Natural killer cell (primary cell): ENCODE results near the gene EZH1. TPM values are rescaled to one million over a fixed set of nuclear protein-coding genes. Genes with fewer than 3 reads are reported as not detected.

Experiments
- ATAC-seq, 3 donors: fragments of 150-1000 bp in 2 of 3; fragments of 200-7000 bp in 1 of 3; cut with Tn5 transposase; 1 replicate in 1 of 3; 2 replicates in 2 of 3; pipeline ENCODE4 v1.10.0; 2021; ENCODE audit warnings: mild to moderate bottlenecking in 2 of 3, moderate library complexity in 2 of 3
- DNase-seq, 2 donors: peaks; one replicate each; pipeline versions ENCODE4 v3.0.0 to v3.0.0-alpha.2; 2013 to 2021; ENCODE audit warnings: mixed read lengths in 1 of 2
- H3K27ac ChIP-seq: one replicate; pipeline ENCODE4 v1.5.1; 2013; ENCODE audit warnings: mild to moderate bottlenecking, low read length
- H3K27me3 ChIP-seq: one replicate; pipeline ENCODE4 v1.6.1; 2013; ENCODE audit warnings: low read length; ENCODE audit not compliant: control insufficient read depth, insufficient read depth
- H3K36me3 ChIP-seq: one replicate; pipeline ENCODE4 v1.6.1; 2013; ENCODE audit warnings: low read length; ENCODE audit not compliant: control insufficient read depth, insufficient read depth
- H3K4me1 ChIP-seq: one replicate; pipeline ENCODE4 v1.6.1; 2013; ENCODE audit warnings: low read length; ENCODE audit not compliant: control insufficient read depth, insufficient read depth
- H3K4me3 ChIP-seq: one replicate; pipeline ENCODE4 v1.5.1; 2013; ENCODE audit warnings: low read length
- H3K9me3 ChIP-seq: one replicate; pipeline ENCODE4 v1.6.1; 2013; ENCODE audit warnings: low read length; ENCODE audit not compliant: control insufficient read depth, insufficient read depth
- H3K27ac Mint-ChIP-seq, 2 donors: one replicate each; pipeline ENCODE4 v1.8.0; 2022; ENCODE audit warnings: mild to moderate bottlenecking in 2 of 2, mixed read lengths in 2 of 2, moderate library complexity in 1 of 2
- H3K27me3 Mint-ChIP-seq, 2 donors: one replicate each; pipeline ENCODE4 v1.8.0; 2022; ENCODE audit warnings: low read depth in 2 of 2, mixed read lengths in 2 of 2
- H3K36me3 Mint-ChIP-seq: one replicate; pipeline ENCODE4 v1.8.0; 2022; ENCODE audit warnings: mixed read lengths
- H3K4me1 Mint-ChIP-seq, 2 donors: one replicate each; pipeline ENCODE4 v1.8.0; 2022; ENCODE audit warnings: mixed read lengths in 2 of 2
- H3K4me3 Mint-ChIP-seq: one replicate; pipeline ENCODE4 v1.8.0; 2022; ENCODE audit warnings: mild to moderate bottlenecking, moderate library complexity, mixed read lengths
- H3K9me3 Mint-ChIP-seq, 2 donors: one replicate each; pipeline ENCODE4 v1.8.0; 2022; ENCODE audit warnings: mixed read lengths in 2 of 2
- WGBS: methylation state at CpG from one replicate; pipeline ENCODE4 v1.1.7; 2013; ENCODE audit warnings: missing lambda C conversion rate; ENCODE audit not compliant: insufficient coverage; 5-methylcytosine and 5-hydroxymethylcytosine counted together
- intact Hi-C: fragments of 100-400 bp; cut with micrococcal nuclease; formaldehyde crosslinking; loops from one replicate; pipeline ENCODE4 v1.14.2; 2022
- total RNA-seq, 4 donors: library from RNA; stranded (reverse); fragments of 120-200 nt in 1 of 4; gene quantifications; one replicate each; pipeline versions ENCODE4 v1.2.3 to v1.2.4, GENCODE V29; 2013 to 2022
- TF ChIP-seq, protein P1 (sequence below): fragments of 200-600 bp; IDR thresholded peaks from one replicate; pipeline ENCODE4 v1.8.0; 2022; ENCODE audit warnings: antibody characterized with exemption

The EZH1 gene
- total RNA-seq, 3 donors from 2014 or later (not counting 1 experiment from before 2014, with no cell fraction given): 68.8 to 92.7 (median 74.1) TPM

DNA sequence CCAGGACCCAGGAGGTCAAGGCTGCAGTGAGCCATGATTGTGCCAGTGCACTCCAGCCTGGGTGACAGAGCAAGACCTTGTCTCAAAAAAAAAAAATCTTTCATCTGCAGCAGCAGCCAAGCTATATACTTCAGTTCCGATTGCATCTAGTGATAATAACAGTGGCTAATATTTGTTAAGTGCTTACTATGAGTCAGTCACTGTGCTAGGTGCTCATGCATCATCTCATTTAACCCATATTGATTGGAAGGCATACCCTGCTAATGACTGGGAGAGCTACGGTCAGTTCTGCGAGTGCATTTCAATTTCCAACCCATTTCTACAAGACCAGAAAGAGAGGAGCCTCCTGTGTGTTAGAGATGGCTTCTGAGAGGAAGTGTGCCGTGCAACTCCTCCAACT is 93.4 kb downstream of the EZH1 start:
- no peak overlapping the region for H3K27ac ChIP-seq
- peaks cover 19 to 33% of the 10 kb centered on the region in 2 donors for H3K27me3 Mint-ChIP-seq

More for the DNA sequence above, 93.4 kb downstream of the EZH1 start:
- 100% methylated on average over 1 of the region's 4 CpGs for WGBS
- Histone ChIP-seq H3K4me3 (no peak overlapping the region), H3K9me3 (no peaks in the 10 kb centered on the region), H3K27me3 (peaks cover 8% of the 10 kb centered on the region), H3K36me3 (no peaks in the 10 kb centered on the region), H3K4me1 (peaks cover 11% of the 10 kb centered on the region)
- H3K4me1 Mint-ChIP-seq: peaks cover 17 to 25% of the 10 kb centered on the region in 2 donors
- intact Hi-C loops: no loop called here
- no peak for ATAC-seq
- TF ChIP-seq, protein P1, sequence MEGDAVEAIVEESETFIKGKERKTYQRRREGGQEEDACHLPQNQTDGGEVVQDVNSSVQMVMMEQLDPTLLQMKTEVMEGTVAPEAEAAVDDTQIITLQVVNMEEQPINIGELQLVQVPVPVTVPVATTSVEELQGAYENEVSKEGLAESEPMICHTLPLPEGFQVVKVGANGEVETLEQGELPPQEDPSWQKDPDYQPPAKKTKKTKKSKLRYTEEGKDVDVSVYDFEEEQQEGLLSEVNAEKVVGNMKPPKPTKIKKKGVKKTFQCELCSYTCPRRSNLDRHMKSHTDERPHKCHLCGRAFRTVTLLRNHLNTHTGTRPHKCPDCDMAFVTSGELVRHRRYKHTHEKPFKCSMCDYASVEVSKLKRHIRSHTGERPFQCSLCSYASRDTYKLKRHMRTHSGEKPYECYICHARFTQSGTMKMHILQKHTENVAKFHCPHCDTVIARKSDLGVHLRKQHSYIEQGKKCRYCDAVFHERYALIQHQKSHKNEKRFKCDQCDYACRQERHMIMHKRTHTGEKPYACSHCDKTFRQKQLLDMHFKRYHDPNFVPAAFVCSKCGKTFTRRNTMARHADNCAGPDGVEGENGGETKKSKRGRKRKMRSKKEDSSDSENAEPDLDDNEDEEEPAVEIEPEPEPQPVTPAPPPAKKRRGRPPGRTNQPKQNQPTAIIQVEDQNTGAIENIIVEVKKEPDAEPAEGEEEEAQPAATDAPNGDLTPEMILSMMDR: no peak
- no peak for DNase-seq
- H3K9me3 Mint-ChIP-seq: no peaks in the 10 kb centered on the region
- H3K36me3 Mint-ChIP-seq: no peaks in the 10 kb centered on the region
- no peak overlapping the region for H3K4me3 Mint-ChIP-seq
- no peak overlapping the region for H3K27ac Mint-ChIP-seq

Other genes with a start within 250 kb of the EZH1 start
- 10 to 100 TPM; 34.8 to 44.3 (median 36.4) TPM for gene NAGLU, start 208.8 kb downstream of the EZH1 start, total RNA-seq
- 1 to 10 TPM in 2 of 3 donors, under 1 TPM in 1; 0.68 to 1.6 (median 1.2) TPM for gene HSD17B1, start 192.1 kb downstream of the EZH1 start, total RNA-seq
- gene COASY, start 182.9 kb downstream of the EZH1 start, total RNA-seq: 10 to 100 TPM; 61.1 to 67.8 (median 62.3) TPM
- gene MLX, start 177.9 kb downstream of the EZH1 start, total RNA-seq: 10 to 100 TPM; 38.9 to 58.2 (median 42.6) TPM
- gene PSMC3IP, start 167.3 kb downstream of the EZH1 start, total RNA-seq: 1 to 10 TPM; 5.0 to 6.2 (median 5.7) TPM
- gene RETREG3, start 135.7 kb downstream of the EZH1 start, total RNA-seq: 100 to 1,000 TPM in 2 of 3 donors, 10 to 100 TPM in 1; 76.0 to 114 (median 101) TPM
- 10 to 100 TPM in 2 of 3 donors, 1 to 10 TPM in 1; 9.7 to 16.5 (median 13.0) TPM for gene TUBG1, start 135.4 kb downstream of the EZH1 start, total RNA-seq
- gene TUBG2, start 85.8 kb downstream of the EZH1 start, total RNA-seq: 10 to 100 TPM in 1 of 3 donors, 1 to 10 TPM in 2; 7.8 to 14.2 (median 9.6) TPM
- gene PLEKHH3, start 68.0 kb downstream of the EZH1 start, total RNA-seq: 1 to 10 TPM in 1 of 3 donors, under 1 TPM in 2; 0.14 to 1.8 (median 0.26) TPM
- gene CCR10, start 63.2 kb downstream of the EZH1 start, total RNA-seq: 1 to 10 TPM; 1.2 to 2.6 (median 1.2) TPM
- gene CNTNAP1, start 62.5 kb downstream of the EZH1 start, total RNA-seq: under 1 TPM; 0.33 to 0.85 (median 0.39) TPM
- not detected for gene RAMP2, start 16.2 kb upstream of the EZH1 start, total RNA-seq
- gene VPS25, start 28.4 kb upstream of the EZH1 start, total RNA-seq: 10 to 100 TPM; 39.9 to 46.4 (median 41.5) TPM
- gene WNK4, start 35.6 kb upstream of the EZH1 start, total RNA-seq: under 1 TPM in 2 of 3 donors, not detected in 1; 0.09 to 0.13 TPM
- 10 to 100 TPM; 12.9 to 19.3 (median 13.1) TPM for gene COA3, start 53.7 kb upstream of the EZH1 start, total RNA-seq
- gene CNTD1, start 53.8 kb upstream of the EZH1 start, total RNA-seq: not detected
- 100 to 1,000 TPM; 148 to 164 (median 150) TPM for gene BECN1, start 79.2 kb upstream of the EZH1 start, total RNA-seq
- 10 to 100 TPM; 82.8 to 92.5 (median 90.6) TPM for gene PSME3, start 88.4 kb upstream of the EZH1 start, total RNA-seq
- 1 to 10 TPM; 3.0 to 3.9 (median 3.5) TPM for gene AOC2, start 99.5 kb upstream of the EZH1 start, total RNA-seq
- gene AOC3, start 106.2 kb upstream of the EZH1 start, total RNA-seq: 1 to 10 TPM in 1 of 3 donors, under 1 TPM in 2; 0.52 to 1.0 (median 0.73) TPM
- gene G6PC1, start 155.8 kb upstream of the EZH1 start, total RNA-seq: not detected
- gene AARSD1, start 219.4 kb upstream of the EZH1 start, total RNA-seq: 10 to 100 TPM; 46.1 to 61.8 (median 57.1) TPM
- gene PTGES3L, start 235.0 kb upstream of the EZH1 start, total RNA-seq: under 1 TPM in 2 of 3 donors, not detected in 1; 0.53 to 0.87 TPM
- gene RUNDC1, start 235.5 kb upstream of the EZH1 start, total RNA-seq: 10 to 100 TPM; 11.6 to 15.8 (median 14.6) TPM